PC-9 (cell line): ENCODE data around the gene EFCAB11. TPM values are rescaled to one million over a fixed set of nuclear protein-coding genes. Genes with fewer than 3 reads are reported as not detected.

Experiments
- BruUV-seq: library from RNA; stranded (reverse); fragments of 400-500 nt; replicated peaks from 2 replicates; lab custom pipeline; 2021; lab: Mats Ljungman, UMichigan
- CTCF ChIA-PET: fragments of 300-600 bp; sonication (Branson Sonifier 250); formaldehyde crosslinking; loops from one replicate; lab custom pipeline; 2022; ENCODE audit warnings: antibody characterized with exemption; lab: Charles Lee
- POLR2A ChIA-PET: fragments of 300-600 bp; sonication (Branson Sonifier 250); formaldehyde crosslinking; loops from one replicate; lab custom pipeline; 2022; ENCODE audit warnings: antibody characterized with exemption; ENCODE audit not compliant: unreplicated experiment; lab: Charles Lee
- DNase-seq, 2 experiments: peaks; one replicate each; pipeline versions ENCODE4 v3.0.0 to v3.0.0-alpha.2; 2015 to 2022; ENCODE audit warnings: mixed read lengths in 1 of 2
- H2AFZ ChIP-seq: fragments of 200-600 bp; sonication (generic); 2 replicates; pipeline ENCODE4 v1.8.1; 2017; ENCODE audit warnings: antibody characterized with exemption
- H3F3A ChIP-seq: fragments of 200-600 bp; sonication (generic); 2 replicates; pipeline ENCODE4 v1.8.1; 2017; ENCODE audit warnings: antibody characterized with exemption, mild to moderate bottlenecking, low read depth; ENCODE audit not compliant: insufficient read depth
- H3K27ac ChIP-seq: fragments of 200-600 bp; sonication (generic); 2 replicates; pipeline ENCODE4 v1.6.1; 2016; ENCODE audit warnings: mixed run types
- H3K27me3 ChIP-seq: fragments of 200-600 bp; sonication (generic); 2 replicates; pipeline ENCODE4 v1.6.1; 2016; ENCODE audit warnings: low read depth, mixed run types; ENCODE audit not compliant: insufficient read depth
- H3K36me3 ChIP-seq: fragments of 200-600 bp; sonication (generic); 2 replicates; pipeline ENCODE4 v1.6.1; 2016; ENCODE audit warnings: low read depth, mixed run types
- H3K4me1 ChIP-seq: fragments of 200-600 bp; sonication (generic); replicated peaks from 2 replicates; pipeline ENCODE4 v1.6.1; 2016; ENCODE audit warnings: mixed run types; ENCODE audit not compliant: insufficient read depth
- H3K4me2 ChIP-seq: fragments of 200-600 bp; sonication (generic); 2 replicates; pipeline ENCODE4 v1.6.1; 2017; ENCODE audit warnings: mixed run types
- H3K4me3 ChIP-seq: fragments of 200-600 bp; sonication (generic); 2 replicates; pipeline ENCODE4 v1.6.1; 2016; ENCODE audit warnings: mixed run types
- H3K79me2 ChIP-seq: fragments of 200-600 bp; sonication (generic); 2 replicates; pipeline ENCODE4 v1.6.1; 2017; ENCODE audit warnings: low read depth, mixed run types
- H3K9me2 ChIP-seq: fragments of 200-600 bp; sonication (generic); 2 replicates; pipeline ENCODE4 v1.8.1; 2017; ENCODE audit warnings: mild to moderate bottlenecking; ENCODE audit not compliant: insufficient read depth
- H3K9me3 ChIP-seq: fragments of 200-600 bp; sonication (generic); 2 replicates; pipeline ENCODE4 v1.8.1; 2016; ENCODE audit warnings: low read depth; ENCODE audit not compliant: insufficient read depth
- H4K20me1 ChIP-seq: fragments of 200-600 bp; sonication (generic); 2 replicates; pipeline ENCODE4 v1.8.1; 2017; ENCODE audit not compliant: insufficient read depth
- CTCF ChIP-seq: fragments of 200-600 bp; sonication (generic); conservative IDR thresholded peaks from 2 replicates; pipeline ENCODE4 v1.6.1; 2017; ENCODE audit warnings: mixed run types, antibody characterized with exemption, mild to moderate bottlenecking, moderate library complexity
- EZH2 ChIP-seq: fragments of 200-600 bp; sonication (generic); IDR thresholded peaks from 2 replicates; pipeline ENCODE4 v1.8.0; 2017; ENCODE audit warnings: antibody characterized with exemption, low read depth
- intact Hi-C: fragments of 100-400 bp; cut with micrococcal nuclease; formaldehyde crosslinking; loops from one replicate; pipeline ENCODE4 v1.10.0; 2022; ENCODE audit not compliant: unreplicated experiment
- total RNA-seq: library from RNA; stranded (reverse); gene quantifications from 2 replicates; pipeline ENCODE4 v1.2.3, GENCODE V29; 2021

EFCAB11 gene
- total RNA-seq, 1 experiment from 2014 or later = 8.4 TPM

GRCh38 chr14:89912221-89912620 lies 42.3 kb downstream of the EFCAB11 start:
- no peaks in the 10 kb centered on the region for H3K79me2 ChIP-seq
- H2AFZ ChIP-seq = no peak overlapping the region
- H3K4me1 ChIP-seq = 0 out of 2 replicates have a peak, but pooled peaks cover 4% of the 10 kb centered on the region
- no peaks in the 10 kb centered on the region for H4K20me1 ChIP-seq
- no peaks in the 10 kb centered on the region for H3K36me3 ChIP-seq
- no peak overlapping the region for H3K4me3 ChIP-seq
- intact Hi-C loops = no loop called here
- no TSS peak for BruUV-seq
- H3K27ac ChIP-seq = peak overlapping the region; percentile 21; the same call in 1 of the 2 replicates
- peak overlapping the region; percentile 44; the same call in 1 of the 2 replicates for H3K4me2 ChIP-seq
- H3K9me3 ChIP-seq = no peaks in the 10 kb centered on the region
- CTCF ChIA-PET = no interaction called here
- H3K27me3 ChIP-seq = no peaks in the 10 kb centered on the region
- H3K9me2 ChIP-seq = no peaks in the 10 kb centered on the region
- H3F3A ChIP-seq = no peaks in the 10 kb centered on the region
- POLR2A ChIA-PET = no interaction called here
- DNase-seq = no peak
- no peak for TF ChIP-seq EZH2
- TF ChIP-seq CTCF = no peak

- no peaks in the 10 kb centered on the region for H3F3A ChIP-seq
- BruUV-seq = no TSS peak
- no peaks in the 10 kb centered on the region for H3K27me3 ChIP-seq
- no peaks in the 10 kb centered on the region for H4K20me1 ChIP-seq
- no peaks in the 10 kb centered on the region for H3K36me3 ChIP-seq
- H2AFZ ChIP-seq = no peak overlapping the region
- H3K4me3 ChIP-seq = no peak overlapping the region
- H3K9me3 ChIP-seq = no peaks in the 10 kb centered on the region
- no peak overlapping the region for H3K27ac ChIP-seq
- POLR2A ChIA-PET = no interaction called here
- intact Hi-C loops = no loop called here
- TF ChIP-seq CTCF (no peak), EZH2 (no peak)
- no peaks in the 10 kb centered on the region for H3K9me2 ChIP-seq
- CTCF ChIA-PET = no interaction called here
- H3K79me2 ChIP-seq = no peaks in the 10 kb centered on the region
- no peak overlapping the region for H3K4me2 ChIP-seq
- no peak for DNase-seq
- 0 out of 2 replicates have a peak, but pooled peaks cover 4% of the 10 kb centered on the region for H3K4me1 ChIP-seq
Measured at GRCh38 chr14:89911010-89911919, 43.3 kb downstream of the EFCAB11 start.

GRCh38 chr14:89910691-89911009 lies 43.9 kb downstream of the EFCAB11 start:
- Histone ChIP-seq H3K27me3 (no peaks in the 10 kb centered on the region), H3K27ac (no peak overlapping the region), H3K4me1 (0 out of 2 replicates have a peak, but pooled peaks cover 4% of the 10 kb centered on the region), H3K4me3 (no peak overlapping the region), H3K36me3 (no peaks in the 10 kb centered on the region), H3K4me2 (no peak overlapping the region), H4K20me1 (no peaks in the 10 kb centered on the region), H3K79me2 (no peaks in the 10 kb centered on the region), H3K9me2 (no peaks in the 10 kb centered on the region), H3K9me3 (no peaks in the 10 kb centered on the region), H3F3A (no peaks in the 10 kb centered on the region), H2AFZ (no peak overlapping the region)
- intact Hi-C loops = no loop called here
- TF ChIP-seq EZH2 = no peak
- TF ChIP-seq CTCF = no peak
- DNase-seq = no peak
- POLR2A ChIA-PET = no interaction called here
- CTCF ChIA-PET = no interaction called here
- BruUV-seq = no TSS peak
